K562 treated with DMSO at 1 percent for 4 hours (cell line): ENCODE measurements around the gene OR51E2. TPM values are rescaled to one million over a fixed set of nuclear protein-coding genes. Genes with fewer than 3 reads are reported as not detected.

ENCODE experiments used
- total RNA-seq: library from RNA; unstranded; fragments of 300-600 nt; gene quantifications from 2 replicates; pipeline ENCODE4 v1.2.3, GENCODE V29; 2022; ENCODE audit not compliant: insufficient read depth

The OR51E2 gene
- not detected in 2 replicates for total RNA-seq

DNA sequence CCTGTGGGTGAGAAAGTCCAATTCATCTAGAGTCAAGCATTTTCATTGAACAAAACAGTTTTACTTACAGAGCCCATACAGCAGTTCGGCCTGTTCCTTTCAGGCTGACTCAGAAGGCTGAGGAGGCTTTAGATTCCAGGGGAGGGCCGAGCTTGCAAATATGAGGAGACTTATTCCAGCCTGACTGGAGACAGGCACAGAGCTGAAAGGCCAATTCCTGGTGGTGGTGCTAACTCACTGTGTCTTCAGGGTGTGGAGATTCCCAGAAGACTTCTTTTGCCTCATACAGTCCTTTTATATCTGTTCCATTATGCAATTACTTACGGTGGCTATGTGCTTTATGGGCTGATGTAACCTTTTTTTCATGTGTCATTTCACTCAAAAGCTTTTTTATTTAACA is at the start of gene OR51E2:
Gene OR51E2, minus strand, starts transcription at position 269 of the 400 bp plus-strand sequence. CDS start 15,142 bp downstream, outside the sequence.

GRCh38 chr11:4704054-4704789 is 6.6 kb upstream of the OR51E2 start, which contains the start of gene MMP26:
MMP26 (plus strand) TSS chr11:4704784.

GRCh38 chr11:4643682-4644081 is 54.0 kb downstream of the OR51E2 start, which contains the start of gene OR51E1:
OR51E1 (plus strand) TSS chr11:4643982; CDS start chr11:4652527, 8,545 bp downstream.

GRCh38 chr11:4636962-4637661 is 60.5 kb downstream of the OR51E2 start, which contains the start of gene OR51D1:
OR51D1 (plus strand) TSS chr11:4637477; CDS start chr11:4639791, 2,314 bp downstream.

Other genes with a start within 250 kb of the OR51E2 start
- not detected in 2 replicates for gene OR52K2, start 248.6 kb downstream of the OR51E2 start, total RNA-seq
- gene OR52K1, start 215.2 kb downstream of the OR51E2 start, total RNA-seq, result not detected in 2 replicates
- gene OR52M1, start 152.7 kb downstream of the OR51E2 start, total RNA-seq, result not detected in 2 replicates
- gene OR52I2, start 116.1 kb downstream of the OR51E2 start, total RNA-seq, result not detected in 2 replicates
- gene OR52I1, start 103.8 kb downstream of the OR51E2 start, total RNA-seq, result not detected in 2 replicates
- 9.4 and 11.8 TPM in 2 replicates for gene TRIM68, start 89.6 kb downstream of the OR51E2 start, total RNA-seq
- not detected in 2 replicates for gene OR51D1, start 60.4 kb downstream of the OR51E2 start, total RNA-seq
- not detected in 2 replicates for gene OR51E1, start 53.9 kb downstream of the OR51E2 start, total RNA-seq
- not detected in 2 replicates for gene MMP26, start 6.9 kb upstream of the OR51E2 start, total RNA-seq
- not detected in 2 replicates for gene OR51F1, start 72.1 kb upstream of the OR51E2 start, total RNA-seq
- gene OR52R1, start 106.5 kb upstream of the OR51E2 start, total RNA-seq, result not detected in 2 replicates
- gene OR51F2, start 123.5 kb upstream of the OR51E2 start, total RNA-seq, result not detected in 2 replicates
- not detected in 2 replicates for gene OR51S1, start 151.4 kb upstream of the OR51E2 start, total RNA-seq
- not detected in 2 replicates for gene OR51T1, start 184.0 kb upstream of the OR51E2 start, total RNA-seq
- gene OR51A7, start 205.9 kb upstream of the OR51E2 start, total RNA-seq, result not detected in 2 replicates
- gene OR51G2, start 221.5 kb upstream of the OR51E2 start, total RNA-seq, result not detected in 2 replicates
- gene OR51G1, start 226.5 kb upstream of the OR51E2 start, total RNA-seq, result not detected in 2 replicates
- gene OR51A4, start 249.8 kb upstream of the OR51E2 start, total RNA-seq, result not detected in 2 replicates